Measurements from ENCODE around the gene IGF2R. TPM values are rescaled to one million over a fixed set of nuclear protein-coding genes. Genes with fewer than 3 reads are reported as not detected.

IGF2R gene
- polyA plus RNA-seq, 3 donors from 2014 or later, result 17.2 to 54.9 (median 21.4) TPM

DNA sequence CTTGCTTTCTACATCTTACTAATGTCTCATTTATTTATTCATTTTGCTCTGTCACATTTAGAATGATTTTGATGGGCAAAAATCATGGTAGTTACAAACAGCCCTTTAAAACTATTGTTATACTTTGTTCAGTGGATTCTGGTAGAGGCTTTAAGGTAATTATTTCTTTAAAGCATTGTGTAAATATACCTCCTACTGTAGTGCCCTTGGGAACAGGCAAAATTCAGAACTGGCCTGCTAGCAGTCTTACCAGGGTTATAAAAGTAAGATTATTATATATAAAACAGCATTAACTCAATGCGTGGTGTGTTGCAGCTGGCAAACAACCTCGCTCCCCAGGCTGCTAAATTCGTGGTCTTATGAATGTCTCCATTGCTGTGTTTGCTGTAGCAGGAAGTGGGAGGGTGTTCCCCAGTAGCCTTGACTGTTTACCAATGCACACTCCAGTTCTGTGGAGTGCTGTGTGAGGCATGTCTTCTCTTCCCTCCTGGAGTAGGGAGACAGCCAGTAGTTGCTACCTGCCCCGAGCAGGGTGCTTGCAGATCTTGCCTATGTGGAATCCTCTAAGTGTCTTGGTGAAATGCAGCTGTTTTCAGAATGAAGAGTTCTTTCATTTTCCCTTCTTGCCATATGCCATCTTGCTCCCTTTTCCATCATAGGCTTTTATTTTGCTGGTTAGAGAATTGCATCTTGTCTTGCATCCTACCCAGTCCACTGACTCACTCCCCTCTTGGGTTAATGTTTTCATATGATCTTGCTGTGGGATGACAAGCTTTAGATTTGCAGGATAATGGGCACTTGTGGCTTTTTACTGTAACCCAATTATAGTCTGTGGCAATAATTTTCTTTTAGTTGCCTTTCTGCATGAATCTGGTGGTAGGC, 45.3 kb downstream of the IGF2R start:
- Mint-ChIP-seq H3K27ac (peak overlapping the region; percentile 84 to 97 (median 90)), H3K4me1 (peaks cover 68 to 93% of the 10 kb centered on the region in 2 donors), H3K9me3 (no peaks in the 10 kb centered on the region), H3K4me3 (peak overlapping the region; percentile 46 to 83 (median 74)), H3K36me3 (peaks cover 13 to 39% (median 26%) of the 10 kb centered on the region in 3 donors), H3K27me3 (ENCODE audit: low read depth in 3 of 3) (peaks cover 0 to 7% (median 3%) of the 10 kb centered on the region in 3 donors)
- peak in 2 of 3 donors; percentile 30 to 32 for DNase-seq

DNA sequence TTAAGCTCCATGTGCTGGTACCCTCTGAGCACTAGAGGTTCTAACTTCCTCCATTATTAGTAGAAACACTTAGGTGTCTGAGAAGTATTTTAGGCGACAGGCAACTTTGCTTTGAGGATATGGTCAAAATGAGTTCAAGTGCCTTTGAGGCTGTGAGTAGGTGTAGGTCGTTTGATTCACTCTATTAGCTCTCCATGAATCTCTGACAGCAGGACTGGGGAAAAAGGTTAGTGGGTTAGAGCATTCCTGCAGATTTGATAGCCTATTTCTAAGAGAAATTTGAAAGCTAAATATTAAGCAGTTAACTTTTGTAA, 45.9 kb downstream of the IGF2R start:
- Mint-ChIP-seq H3K27ac (peak overlapping the region; percentile 84 to 97 (median 90)), H3K27me3 (ENCODE audit: low read depth in 3 of 3) (peaks cover 0 to 7% (median 3%) of the 10 kb centered on the region in 3 donors), H3K9me3 (no peaks in the 10 kb centered on the region), H3K4me3 (peak overlapping the region; percentile 46 to 83 (median 74)), H3K4me1 (peaks cover 67 to 92% of the 10 kb centered on the region in 2 donors), H3K36me3 (peaks cover 16 to 39% (median 26%) of the 10 kb centered on the region in 3 donors)
- DNase-seq, result no peak

DNA sequence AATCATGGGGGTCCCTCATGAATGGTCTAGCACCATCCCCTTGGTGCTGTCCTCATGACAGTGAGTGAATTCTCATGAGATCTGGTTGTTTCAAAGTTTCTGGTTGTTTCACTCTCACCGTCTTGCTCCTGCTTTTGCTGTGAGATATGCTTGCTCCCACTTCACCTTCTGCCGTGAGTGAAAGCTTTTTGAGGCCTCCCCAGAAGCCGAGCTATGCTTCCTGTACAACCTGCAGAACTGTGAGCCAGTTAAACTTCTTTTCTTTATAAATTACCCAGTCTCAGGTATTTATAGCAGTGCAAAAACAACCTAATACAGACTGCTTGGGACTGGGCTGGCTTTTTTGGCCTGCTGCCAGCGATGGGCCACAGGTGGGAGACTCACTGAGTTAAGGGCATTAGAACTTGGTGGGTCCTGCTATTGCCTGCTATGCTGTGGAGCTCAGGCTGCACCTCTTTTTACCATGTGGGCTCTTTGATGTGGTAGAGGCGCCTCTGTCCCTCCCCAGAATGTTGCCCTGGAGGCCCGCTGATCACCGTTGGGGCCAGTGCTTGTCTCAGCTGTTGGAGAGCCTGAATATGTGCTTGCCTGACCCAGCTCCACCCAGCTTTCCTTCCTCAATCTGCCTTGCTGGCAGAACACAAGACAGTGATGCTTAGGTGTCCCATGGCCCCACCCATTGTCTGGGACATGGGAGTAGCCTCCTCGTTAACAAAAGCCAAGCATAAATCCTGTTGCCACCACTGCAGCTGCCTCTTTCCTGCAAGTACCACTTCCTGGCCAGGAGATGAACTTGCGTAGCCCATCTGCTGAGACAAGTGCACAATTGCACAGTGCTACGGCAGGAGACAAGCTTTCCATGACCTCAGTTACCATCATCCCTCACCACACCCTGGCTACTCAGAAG, 47.1 kb downstream of the IGF2R start:
- Mint-ChIP-seq H3K36me3 (peaks cover 16 to 32% (median 18%) of the 10 kb centered on the region in 3 donors), H3K4me3 (peak overlapping the region; percentile 73 to 83 (median 74)), H3K9me3 (no peaks in the 10 kb centered on the region), H3K4me1 (peaks cover 67 to 88% of the 10 kb centered on the region in 2 donors), H3K27me3 (ENCODE audit: low read depth in 3 of 3) (peaks cover 0 to 10% (median 3%) of the 10 kb centered on the region in 3 donors), H3K27ac (peak overlapping the region; percentile 84 to 97 (median 90))
- peak; percentile 55 to 66 (median 64) for DNase-seq

DNA sequence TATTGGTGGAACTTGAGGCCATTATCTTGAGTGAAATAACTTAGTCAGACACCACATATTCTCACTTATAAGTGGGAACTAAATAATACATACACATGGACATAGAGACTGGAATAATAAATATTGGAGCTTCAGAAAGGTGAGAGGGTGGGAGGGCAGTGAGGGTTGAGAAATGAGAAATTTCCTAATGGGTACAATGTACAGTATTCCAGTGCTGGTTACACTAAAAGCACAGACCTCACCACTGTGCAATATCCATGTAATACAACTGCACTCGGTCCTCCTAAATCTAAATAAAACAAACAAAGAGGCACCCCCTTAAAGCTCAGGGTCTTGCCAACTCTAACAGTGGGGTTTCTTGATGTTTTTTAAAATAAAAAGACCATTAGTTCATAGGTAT, 53.2 kb downstream of the IGF2R start:
- peak overlapping the region in 3 of 6 donors; percentile 14 to 36 (median 27) for H3K27ac Mint-ChIP-seq
- peaks cover 4 to 12% (median 4%) of the 10 kb centered on the region in 3 donors for H3K36me3 Mint-ChIP-seq

DNA sequence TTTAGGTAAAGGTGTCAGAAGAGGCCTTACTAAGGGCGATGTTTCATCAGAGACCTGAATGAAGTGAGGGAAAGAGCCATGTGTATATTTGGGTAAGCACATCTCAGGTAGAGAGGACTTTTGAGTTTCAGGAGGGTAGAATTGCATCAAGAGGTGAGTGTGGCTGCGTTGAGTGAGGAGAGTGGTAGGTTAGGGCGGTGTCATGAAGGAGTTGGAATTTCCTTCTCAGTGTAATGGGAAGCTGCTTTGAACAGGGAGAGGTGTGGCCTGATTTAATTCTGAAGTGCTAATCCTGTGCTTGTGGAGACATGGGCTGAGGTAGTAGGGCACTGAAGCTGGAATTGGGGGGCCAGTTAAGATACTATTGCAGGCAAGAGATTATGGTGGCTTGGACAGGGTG, 53.9 kb downstream of the IGF2R start:
- Mint-ChIP-seq H3K4me1 (peaks cover 15 to 46% of the 10 kb centered on the region in 2 donors), H3K27me3 (ENCODE audit: low read depth in 3 of 3) (peaks cover 0 to 3% (median 0%) of the 10 kb centered on the region in 3 donors), H3K9me3 (no peaks in the 10 kb centered on the region), H3K27ac (no peak overlapping the region), H3K4me3 (no peak overlapping the region), H3K36me3 (peaks cover 4 to 12% (median 4%) of the 10 kb centered on the region in 3 donors)
- DNase-seq, result no peak

More for the DNA sequence above, 53.2 kb downstream of the IGF2R start:
- DNase-seq, result no peak
- peaks cover 22 to 46% of the 10 kb centered on the region in 2 donors for H3K4me1 Mint-ChIP-seq
- no peak overlapping the region for H3K4me3 Mint-ChIP-seq
- no peaks in the 10 kb centered on the region for H3K9me3 Mint-ChIP-seq
- peaks cover 0 to 3% (median 0%) of the 10 kb centered on the region in 3 donors for H3K27me3 Mint-ChIP-seq (ENCODE audit: low read depth in 3 of 3)

DNA sequence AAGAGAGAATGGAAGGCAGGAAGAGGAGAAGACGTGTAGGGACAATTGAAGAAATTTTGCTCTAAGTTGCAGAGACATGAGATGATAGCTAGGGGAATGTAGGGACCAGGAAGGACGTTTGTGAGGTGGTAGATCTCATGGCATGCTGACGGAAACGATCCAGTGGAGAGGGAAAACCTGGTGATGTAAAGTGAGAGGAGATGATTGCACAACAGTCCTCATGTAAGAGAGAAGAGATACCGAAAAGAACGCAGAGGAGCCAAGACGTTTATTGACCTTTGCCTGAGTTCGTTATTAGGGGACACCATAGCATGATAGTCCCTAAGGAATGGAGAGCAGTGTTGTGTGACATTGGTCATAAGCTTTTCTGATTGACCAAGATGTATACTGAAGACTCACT, 55.3 kb downstream of the IGF2R start:
- Mint-ChIP-seq H3K27ac (no peak overlapping the region), H3K9me3 (no peaks in the 10 kb centered on the region), H3K4me1 (peaks cover 14 to 46% of the 10 kb centered on the region in 2 donors), H3K27me3 (ENCODE audit: low read depth in 3 of 3) (peaks cover 0 to 3% (median 0%) of the 10 kb centered on the region in 3 donors), H3K36me3 (peaks cover 7 to 9% (median 9%) of the 10 kb centered on the region in 3 donors), H3K4me3 (no peak overlapping the region)
- no peak for DNase-seq

DNA sequence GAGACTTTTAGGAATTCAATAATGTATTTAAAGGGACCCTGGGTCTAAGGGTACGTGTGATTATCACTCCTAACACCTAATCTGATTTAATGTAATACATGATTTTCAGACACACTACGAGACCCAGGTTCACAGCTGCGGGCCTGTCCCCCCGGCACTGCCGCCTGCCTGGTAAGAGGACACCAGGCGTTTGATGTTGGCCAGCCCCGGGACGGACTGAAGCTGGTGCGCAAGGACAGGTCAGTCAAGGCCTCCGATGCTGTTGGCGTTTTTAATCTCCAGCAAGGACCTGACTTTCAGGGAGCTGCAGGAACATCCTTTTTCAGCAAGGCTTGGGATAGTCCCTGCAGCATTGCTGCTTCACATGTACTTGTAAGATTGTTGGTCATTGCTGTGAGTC, 58.2 kb downstream of the IGF2R start:
- Mint-ChIP-seq H3K9me3 (no peaks in the 10 kb centered on the region), H3K4me3 (no peak overlapping the region), H3K27me3 (ENCODE audit: low read depth in 3 of 3) (no peaks in the 10 kb centered on the region), H3K27ac (peak overlapping the region in 4 of 6 donors; percentile 31 to 89 (median 85)), H3K4me1 (peaks cover 13 to 56% of the 10 kb centered on the region in 2 donors), H3K36me3 (peaks cover 5 to 28% (median 19%) of the 10 kb centered on the region in 3 donors)
- DNase-seq, result no peak

DNA sequence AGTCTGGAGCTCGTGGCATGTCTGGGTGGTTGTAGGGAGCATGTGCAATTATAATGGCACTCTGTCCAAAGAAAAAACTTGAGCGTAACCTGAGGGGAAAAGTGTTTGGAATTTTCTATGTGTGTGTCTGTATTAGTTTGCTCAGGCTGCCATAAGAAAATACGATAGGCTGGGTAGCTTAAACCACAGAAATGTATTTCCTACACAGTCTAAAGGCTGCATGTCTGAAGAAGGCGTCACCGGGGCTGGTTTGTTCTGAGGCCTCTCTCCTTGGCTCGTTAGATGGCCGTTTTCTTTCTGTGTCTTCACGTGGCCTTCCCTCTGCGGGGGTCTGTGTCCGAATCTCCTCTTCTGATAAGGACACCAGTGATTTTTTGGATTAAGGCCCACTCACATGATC, 59.0 kb downstream of the IGF2R start:
- Mint-ChIP-seq H3K4me1 (peaks cover 13 to 62% of the 10 kb centered on the region in 2 donors), H3K4me3 (no peak overlapping the region), H3K9me3 (no peaks in the 10 kb centered on the region), H3K36me3 (peaks cover 5 to 36% (median 19%) of the 10 kb centered on the region in 3 donors), H3K27me3 (ENCODE audit: low read depth in 3 of 3) (peaks cover 0 to 2% (median 0%) of the 10 kb centered on the region in 3 donors), H3K27ac (peak overlapping the region; percentile 82 to 91 (median 88))
- DNase-seq, result no peak

DNA sequence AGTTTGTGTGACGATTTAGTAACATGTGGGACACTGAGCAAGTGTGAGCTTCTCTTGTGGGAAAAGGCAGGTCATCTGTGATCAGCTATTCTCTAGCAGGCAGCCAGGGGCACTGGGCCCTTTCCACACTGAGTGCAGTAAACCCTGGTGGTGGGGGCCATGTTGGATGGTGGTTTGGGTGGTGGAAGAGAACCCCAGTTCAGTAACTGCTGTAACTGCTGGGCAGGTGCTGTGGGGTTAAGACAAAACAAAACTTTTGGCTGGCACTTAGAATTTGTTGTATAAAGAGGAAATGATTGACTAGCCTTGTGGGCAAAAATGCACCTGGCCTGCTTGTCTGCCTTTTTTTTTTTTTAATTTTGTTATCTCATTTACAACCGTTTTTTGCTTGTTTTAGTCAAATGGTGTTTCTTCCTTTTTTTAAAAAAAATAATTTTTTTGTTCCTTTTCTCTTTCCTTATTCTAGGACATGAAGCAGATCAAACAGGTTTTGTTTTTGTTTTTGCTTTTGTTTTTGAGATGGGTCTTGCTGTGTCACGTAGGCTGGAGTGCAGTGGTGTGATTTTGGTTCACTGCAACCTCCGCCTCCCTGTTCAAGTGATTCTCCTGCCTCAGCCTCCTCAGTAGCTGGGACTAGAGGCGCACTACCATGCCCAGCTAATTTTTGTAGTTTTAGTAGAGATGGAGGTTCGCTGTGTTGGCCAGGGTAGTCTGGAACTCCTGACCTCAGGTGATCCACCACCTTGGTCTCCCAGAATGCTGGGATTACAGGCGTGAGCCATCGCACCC, 59.8 kb downstream of the IGF2R start:
- Mint-ChIP-seq H3K9me3 (no peaks in the 10 kb centered on the region), H3K27ac (peak overlapping the region; percentile 82 to 91 (median 88)), H3K36me3 (peaks cover 11 to 44% (median 24%) of the 10 kb centered on the region in 3 donors), H3K4me1 (peaks cover 13 to 69% of the 10 kb centered on the region in 2 donors), H3K27me3 (ENCODE audit: low read depth in 3 of 3) (peaks cover 0 to 2% (median 1%) of the 10 kb centered on the region in 3 donors), H3K4me3 (peak overlapping the region in 3 of 5 donors; percentile 17 to 45 (median 42))
- peak; percentile 35 to 55 (median 48) for DNase-seq

DNA sequence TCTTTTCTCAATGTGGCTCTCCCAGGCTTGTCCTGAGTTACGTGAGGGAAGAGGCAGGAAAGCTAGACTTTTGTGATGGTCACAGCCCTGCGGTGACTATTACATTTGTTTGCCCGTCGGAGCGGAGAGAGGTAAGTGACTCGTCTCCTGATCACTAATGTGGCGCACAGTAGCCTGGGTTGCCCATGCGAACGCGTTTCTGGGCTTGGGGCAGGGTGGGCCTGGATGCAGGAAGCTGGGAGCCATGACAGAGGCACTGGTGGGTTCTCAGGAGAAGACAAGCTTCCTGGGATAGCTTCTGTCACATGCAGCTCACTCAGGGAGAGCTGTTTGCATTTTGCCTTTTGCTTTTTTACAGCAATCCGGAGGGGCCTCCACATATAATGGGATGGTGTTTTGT, 60.6 kb downstream of the IGF2R start:
- Mint-ChIP-seq H3K27ac (peak overlapping the region in 5 of 6 donors; percentile 14 to 91 (median 81)), H3K4me1 (peaks cover 13 to 75% of the 10 kb centered on the region in 2 donors), H3K4me3 (no peak overlapping the region), H3K36me3 (peaks cover 11 to 52% (median 29%) of the 10 kb centered on the region in 3 donors), H3K9me3 (no peaks in the 10 kb centered on the region), H3K27me3 (ENCODE audit: low read depth in 3 of 3) (peaks cover 0 to 2% (median 1%) of the 10 kb centered on the region in 3 donors)
- DNase-seq, result no peak

DNA sequence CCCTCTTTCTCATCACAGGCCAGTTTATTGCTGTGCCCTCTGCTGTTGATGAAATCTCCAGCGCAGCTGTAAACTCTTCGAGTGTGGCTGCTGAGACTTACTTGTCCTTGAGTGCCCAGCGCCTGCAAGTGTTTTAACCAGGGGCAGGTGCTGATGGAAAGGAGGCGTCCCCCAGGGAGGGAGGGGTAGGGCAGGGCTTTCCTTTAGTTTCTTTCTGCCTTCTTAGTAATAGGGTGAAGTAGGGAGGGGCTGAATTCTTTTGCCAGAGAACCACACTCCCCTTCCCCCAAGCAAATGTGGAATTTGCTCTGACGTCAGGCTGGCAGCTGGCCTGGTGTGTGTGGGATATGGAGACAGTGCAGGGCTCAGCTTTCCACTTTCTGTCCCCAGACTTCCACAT, 61.2 kb downstream of the IGF2R start:
- no peak for DNase-seq
- Mint-ChIP-seq H3K9me3 (no peaks in the 10 kb centered on the region), H3K36me3 (peaks cover 11 to 57% (median 33%) of the 10 kb centered on the region in 3 donors), H3K4me3 (no peak overlapping the region), H3K4me1 (peaks cover 13 to 75% of the 10 kb centered on the region in 2 donors), H3K27me3 (ENCODE audit: low read depth in 3 of 3) (peaks cover 0 to 2% (median 1%) of the 10 kb centered on the region in 3 donors), H3K27ac (peak overlapping the region; percentile 18 to 82 (median 62))

DNA sequence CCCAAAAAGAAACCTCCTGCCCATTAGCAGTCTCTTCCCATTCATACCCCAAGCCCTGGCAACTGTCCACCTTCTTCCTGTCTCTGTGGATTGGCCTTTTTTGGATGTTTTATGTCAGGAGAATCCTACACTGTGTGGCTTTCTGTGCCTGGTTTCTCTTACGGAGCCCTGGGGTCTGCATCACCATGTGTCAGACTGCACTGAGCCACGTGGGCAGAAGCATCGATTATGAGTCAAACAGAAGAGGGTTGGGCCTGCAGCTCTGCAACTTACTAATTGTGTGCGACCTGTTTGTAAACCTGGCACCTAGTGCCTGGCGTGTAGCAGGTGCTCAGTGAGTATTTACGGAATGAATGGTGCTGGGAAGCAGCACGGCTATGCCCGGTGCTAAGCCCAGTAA, 62.6 kb downstream of the IGF2R start:
- Mint-ChIP-seq H3K27ac (peak overlapping the region; percentile 5 to 79 (median 59)), H3K36me3 (peaks cover 21 to 70% (median 38%) of the 10 kb centered on the region in 3 donors), H3K9me3 (no peaks in the 10 kb centered on the region), H3K27me3 (ENCODE audit: low read depth in 3 of 3) (peaks cover 0 to 5% (median 2%) of the 10 kb centered on the region in 3 donors), H3K4me1 (peaks cover 18 to 78% of the 10 kb centered on the region in 2 donors), H3K4me3 (no peak overlapping the region)
- no peak for DNase-seq

Measured in immature natural killer cell (primary cell).